ENCODE results near the gene SRL. TPM values are rescaled to one million over a fixed set of nuclear protein-coding genes. Genes with fewer than 3 reads are reported as not detected.
"Not testable (repeated sequence)": the region's sequence is repeated elsewhere in the genome, so short reads cannot be mapped to it uniquely, and the experiment has no call there.

The SRL gene
- total RNA-seq, 2 donors from 2014 or later = 302 to 359 TPM

DNA sequence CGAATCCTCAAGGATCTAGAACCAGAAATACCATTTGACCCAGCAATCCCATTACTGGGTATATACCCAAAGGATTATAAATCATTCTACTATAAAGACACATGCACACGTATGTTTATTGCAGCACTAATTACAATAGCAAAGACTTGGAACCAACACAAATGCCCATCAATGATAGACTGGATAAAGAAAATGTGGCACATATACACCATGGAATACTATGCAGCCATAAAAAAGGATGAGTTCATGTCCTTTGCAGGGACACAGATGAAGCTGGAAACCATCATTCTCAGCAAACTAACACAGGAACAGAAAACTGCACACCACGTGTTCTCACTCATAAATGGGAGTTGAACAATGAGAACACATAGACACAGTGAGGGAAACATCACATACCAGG lies 85.4 kb downstream of the SRL start:
- DNase-seq; intact Hi-C loops (cut with DNase I); ATAC-seq: not testable (repeated sequence)

GRCh38 chr16:4153364-4153763 lies 88.5 kb downstream of the SRL start:
- ATAC-seq; DNase-seq; intact Hi-C loops (cut with DNase I): not testable (repeated sequence)

DNA sequence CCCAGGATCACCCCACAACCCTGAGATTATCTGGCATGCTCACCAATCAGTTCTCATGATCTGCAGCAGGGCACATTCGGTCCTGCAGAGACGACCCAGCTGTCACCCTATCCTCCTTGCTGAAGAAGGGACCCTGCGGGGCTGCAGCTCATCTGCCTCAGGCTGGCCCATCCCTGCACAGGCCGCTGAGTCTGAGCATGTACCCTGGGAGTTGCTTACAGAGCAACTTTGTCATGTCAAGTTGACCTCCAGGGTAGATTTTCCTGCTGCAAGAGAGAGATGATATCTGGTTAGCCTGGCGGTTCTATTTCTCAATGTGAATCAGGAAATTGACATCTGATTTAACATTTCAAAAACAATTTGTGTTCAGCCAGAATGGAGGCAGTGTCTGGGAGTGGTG lies 89.6 kb downstream of the SRL start:
- intact Hi-C loops (cut with DNase I) = no loop called here
- DNase-seq (no peak), ATAC-seq (no peak)

GRCh38 chr16:4147236-4147635 lies 94.6 kb downstream of the SRL start:
- intact Hi-C loops (cut with DNase I) = no loop called here

GRCh38 chr16:4142268-4142667 lies 99.6 kb downstream of the SRL start:
- DNase-seq (no peak), ATAC-seq (no peak)
- intact Hi-C loops (cut with DNase I) = no loop called here

More at GRCh38 chr16:4147236-4147635, 94.6 kb downstream of the SRL start:
- no peak for DNase-seq
- no peak for ATAC-seq

DNA sequence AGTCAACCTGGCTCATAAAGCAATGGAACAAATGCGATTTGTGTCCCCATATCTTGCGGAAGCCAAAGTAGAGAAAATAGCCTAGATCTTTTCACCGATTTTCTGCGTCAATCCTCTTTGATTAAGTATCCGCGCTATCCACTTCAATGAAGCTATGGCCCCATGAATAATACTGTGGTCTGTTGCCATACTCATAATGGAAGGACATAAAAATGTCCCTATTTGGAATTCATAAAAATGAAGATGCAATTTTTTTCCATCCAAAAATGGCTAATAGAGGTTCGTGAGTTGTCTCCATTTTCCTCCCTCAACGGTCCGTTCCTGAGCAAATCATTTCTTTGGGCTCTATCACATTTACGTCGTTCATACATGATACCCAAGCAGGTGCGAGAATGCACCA lies 100.3 kb downstream of the SRL start:
- ATAC-seq = no peak
- DNase-seq = no peak
- intact Hi-C loops (cut with DNase I) = no loop called here

DNA sequence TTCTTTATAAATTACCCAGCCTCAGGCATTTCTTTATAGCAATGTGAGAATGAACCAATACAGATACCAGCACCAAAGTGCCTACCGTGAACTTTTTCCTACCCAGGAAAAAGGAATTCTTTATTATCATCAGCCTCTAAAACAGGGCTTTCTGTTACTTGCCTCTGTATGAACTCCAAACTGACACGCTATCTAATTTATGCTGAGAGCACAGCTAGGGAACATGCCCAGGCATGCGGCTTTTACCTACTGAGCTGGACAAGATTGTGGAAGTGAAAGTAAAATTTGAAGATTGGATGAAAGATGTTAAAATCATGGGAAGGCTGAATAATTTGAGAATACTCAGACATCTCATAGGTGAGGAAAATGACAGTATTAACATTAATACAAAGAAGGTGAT lies 101.2 kb downstream of the SRL start:
- ATAC-seq (no peak), DNase-seq (no peak)
- intact Hi-C loops (cut with DNase I) = no loop called here

DNA sequence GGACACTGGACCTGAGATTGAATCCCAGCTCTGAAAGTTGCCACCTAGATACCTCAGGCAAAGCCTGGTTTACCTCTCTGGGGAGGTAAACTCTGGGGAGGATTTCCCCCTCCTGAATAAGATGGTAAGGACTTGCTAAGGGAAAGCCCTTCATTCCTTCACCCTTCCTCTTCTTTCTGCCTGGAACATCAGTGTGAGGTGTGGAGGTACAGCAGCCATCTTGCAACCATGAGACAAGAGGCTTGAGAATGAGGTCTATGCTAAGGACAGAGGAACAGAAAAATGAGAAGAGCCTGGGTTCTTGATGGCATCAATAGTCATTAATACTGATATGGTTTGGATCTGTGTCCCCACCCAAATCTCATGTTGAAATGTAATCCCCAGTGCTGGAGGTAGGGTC lies 101.9 kb downstream of the SRL start:
- DNase-seq = no peak
- ATAC-seq = no peak
- intact Hi-C loops (cut with DNase I) = no loop called here

Other genes starting within 250 kb of the SRL start
- gene ADCY9, start 125.6 kb downstream of the SRL start, total RNA-seq = 10 to 100 TPM; 22.6 to 25.9 TPM
- gene TFAP4, start 30.9 kb upstream of the SRL start, total RNA-seq = 1 to 10 TPM; 3.7 to 4.2 TPM
- gene GLIS2, start 74.0 kb upstream of the SRL start, total RNA-seq = 10 to 100 TPM; 23.9 to 29.2 TPM
- gene PAM16, start 109.2 kb upstream of the SRL start, total RNA-seq = 10 to 100 TPM; 51.0 to 64.3 TPM
- 10 to 100 TPM; 10.6 to 20.0 TPM for gene VASN, start 129.8 kb upstream of the SRL start, total RNA-seq
- 10 to 100 TPM; 15.6 to 19.5 TPM for gene CORO7, start 174.5 kb upstream of the SRL start, total RNA-seq
- 10 to 100 TPM; 44.6 to 48.3 TPM for gene DNAJA3, start 183.8 kb upstream of the SRL start, total RNA-seq
- 10 to 100 TPM; 16.8 to 17.2 TPM for gene NMRAL1, start 232.5 kb upstream of the SRL start, total RNA-seq
- gene HMOX2, start 234.3 kb upstream of the SRL start, total RNA-seq = 10 to 100 TPM; 65.3 to 92.0 TPM

Measured in left cardiac atrium (tissue), 4 donors.